ENCODE results near the gene ACAD9.

DNA sequence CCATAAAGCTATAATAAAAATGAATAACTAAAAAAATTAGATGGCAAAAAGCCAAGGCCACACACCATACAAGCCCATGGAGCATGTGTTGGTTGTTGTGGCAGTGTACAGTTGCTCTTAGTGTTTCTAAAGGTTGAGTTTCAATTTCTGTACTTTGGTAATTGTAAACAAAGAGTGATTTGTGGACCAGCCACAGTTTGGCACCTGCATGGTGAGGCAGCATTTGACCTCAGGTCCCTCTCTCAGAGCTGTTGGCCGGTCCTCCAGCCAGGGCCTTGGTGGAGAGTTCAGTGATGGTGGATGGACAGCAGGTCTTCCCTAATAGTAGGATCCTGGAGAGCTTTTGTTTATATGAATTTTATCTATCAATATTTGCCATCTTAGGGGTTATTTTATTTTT, 5.6 kb downstream of the ACAD9 start:
- no peak for TF ChIP-seq GATA1 (IDR thresholded peaks at IDR 0.05; ENCODE audit: low read depth, low read length)
- TF ChIP-seq POLR2A (IDR thresholded peaks at IDR 0.05; ENCODE audit: low read length): no peak

Data from erythroblast (primary cell).